ENCODE data around the gene GJB1. TPM values are rescaled to one million over a fixed set of nuclear protein-coding genes. Genes with fewer than 3 reads are reported as not detected.

GJB1 gene
- total RNA-seq, 1 experiment from 2014 or later = not detected

DNA sequence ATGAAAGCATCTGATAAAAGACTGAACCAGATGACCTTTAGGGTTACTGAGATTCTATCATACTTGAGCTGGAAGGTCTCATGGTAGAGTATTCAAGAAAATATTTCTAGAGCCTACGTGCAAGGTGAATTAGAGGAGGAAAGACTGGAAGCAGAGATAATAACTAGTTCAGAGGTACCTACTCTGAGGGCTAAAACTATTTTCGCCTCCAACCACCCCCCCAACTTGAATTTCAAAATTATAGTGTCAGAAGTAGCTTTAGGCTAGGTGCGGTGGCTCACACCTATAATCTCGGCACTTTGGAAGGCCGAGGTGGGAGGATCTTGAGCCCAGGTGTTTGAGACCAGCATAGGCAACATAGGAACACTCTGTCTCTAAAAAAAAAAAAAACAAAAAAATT, 47.5 kb upstream of the GJB1 start:
- no peak overlapping the region for H3K23ac ChIP-seq (ENCODE audit: insufficient read length, low read depth, low read length)
- no peak overlapping the region for H2BK20ac ChIP-seq (ENCODE audit: low read depth, low read length, poor library complexity, severe bottlenecking)
- H3K4me1 Mint-ChIP-seq = peaks cover 5 to 13% of the 10 kb centered on the region in 2 experiments
- H2AK5ac ChIP-seq (ENCODE audit: insufficient read length, low read length) = no peak overlapping the region
- H2BK15ac ChIP-seq (ENCODE audit: low read depth, low read length) = no peak overlapping the region
- no peak for DNase-seq
- H4K8ac ChIP-seq (replicated peaks; ENCODE audit: insufficient read length, low read depth, low read length) = no peak overlapping the region
- no peak overlapping the region for H2AFZ ChIP-seq (ENCODE audit: low read length)
- no peak overlapping the region for H3K14ac ChIP-seq (ENCODE audit: insufficient read depth, low read length)
- no peak overlapping the region for H4K5ac ChIP-seq (ENCODE audit: insufficient read length, low read depth, low read length)
- peaks cover 11 to 16% (median 13%) of the 10 kb centered on the region in 3 experiments for H3K36me3 Mint-ChIP-seq (ENCODE audit: insufficient read depth in 1 of 3, low read depth in 3 of 3)
- H3K9ac ChIP-seq (ENCODE audit: extremely low read depth, insufficient read length, low read length) = no peak overlapping the region
- H3K79me1 ChIP-seq (ENCODE audit: insufficient read depth, low read depth, low read length, poor library complexity, severe bottlenecking) = no peaks in the 10 kb centered on the region
- H3K4me1 ChIP-seq (ENCODE audit: insufficient read depth, low read length) = no peaks in the 10 kb centered on the region
- TF ChIP-seq, protein P1, sequence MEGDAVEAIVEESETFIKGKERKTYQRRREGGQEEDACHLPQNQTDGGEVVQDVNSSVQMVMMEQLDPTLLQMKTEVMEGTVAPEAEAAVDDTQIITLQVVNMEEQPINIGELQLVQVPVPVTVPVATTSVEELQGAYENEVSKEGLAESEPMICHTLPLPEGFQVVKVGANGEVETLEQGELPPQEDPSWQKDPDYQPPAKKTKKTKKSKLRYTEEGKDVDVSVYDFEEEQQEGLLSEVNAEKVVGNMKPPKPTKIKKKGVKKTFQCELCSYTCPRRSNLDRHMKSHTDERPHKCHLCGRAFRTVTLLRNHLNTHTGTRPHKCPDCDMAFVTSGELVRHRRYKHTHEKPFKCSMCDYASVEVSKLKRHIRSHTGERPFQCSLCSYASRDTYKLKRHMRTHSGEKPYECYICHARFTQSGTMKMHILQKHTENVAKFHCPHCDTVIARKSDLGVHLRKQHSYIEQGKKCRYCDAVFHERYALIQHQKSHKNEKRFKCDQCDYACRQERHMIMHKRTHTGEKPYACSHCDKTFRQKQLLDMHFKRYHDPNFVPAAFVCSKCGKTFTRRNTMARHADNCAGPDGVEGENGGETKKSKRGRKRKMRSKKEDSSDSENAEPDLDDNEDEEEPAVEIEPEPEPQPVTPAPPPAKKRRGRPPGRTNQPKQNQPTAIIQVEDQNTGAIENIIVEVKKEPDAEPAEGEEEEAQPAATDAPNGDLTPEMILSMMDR (conservative IDR thresholded peaks at IDR 0.05) = no peak
- no peaks in the 10 kb centered on the region for H3K79me2 ChIP-seq (ENCODE audit: insufficient read depth, low read length)
- no peak overlapping the region for H3K27ac Mint-ChIP-seq
- peaks cover 29% of the 10 kb centered on the region for H3K9me3 ChIP-seq (ENCODE audit: control insufficient read depth, low read depth, low read length)
- no peak overlapping the region for H3K4ac ChIP-seq (ENCODE audit: low read depth, low read length)
- H3K27me3 ChIP-seq (ENCODE audit: insufficient read depth, low read length) = no peaks in the 10 kb centered on the region
- H3T11ph ChIP-seq (ENCODE audit: low read length) = no peak overlapping the region
- no peak overlapping the region for H3K4me3 Mint-ChIP-seq
- H3K18ac ChIP-seq (ENCODE audit: insufficient read length, low read depth, low read length) = no peak overlapping the region
- H2BK12ac ChIP-seq (ENCODE audit: insufficient read length, low read depth, low read length) = no peak overlapping the region
- no CpG with 5 or more reads among the region's 5 CpGs for WGBS (ENCODE audit: extremely low coverage, insufficient read length, low lambda C conversion rate)
- no peak overlapping the region for H4K91ac ChIP-seq (ENCODE audit: insufficient read length, low read depth, low read length)
- H4K20me1 ChIP-seq (ENCODE audit: control insufficient read depth, insufficient read depth, insufficient read length) = no peaks in the 10 kb centered on the region
- peaks cover 64 to 72% of the 10 kb centered on the region in 2 experiments for H3K9me3 Mint-ChIP-seq
- no peak overlapping the region for H3K56ac ChIP-seq (ENCODE audit: insufficient read length, low read depth, low read length)
- H3K27me3 Mint-ChIP-seq (ENCODE audit: low read depth) = peaks cover 2% of the 10 kb centered on the region
- H3K4me2 ChIP-seq (ENCODE audit: insufficient read depth, insufficient read length, low read length) = no peak overlapping the region
- H3K23me2 ChIP-seq (ENCODE audit: insufficient read length, low read depth, low read length, poor library complexity, severe bottlenecking) = no peaks in the 10 kb centered on the region
- H3K27ac ChIP-seq (ENCODE audit: insufficient read length, low read depth, low read length) = no peak overlapping the region
- no peak overlapping the region for H2BK5ac ChIP-seq (ENCODE audit: insufficient read length, low read length)
- H2BK120ac ChIP-seq (ENCODE audit: low read depth, low read length, poor library complexity, severe bottlenecking) = no peak overlapping the region

All from H9 (cell line).